BJ (cell line): ENCODE results near the gene HECW1. TPM values are rescaled to one million over a fixed set of nuclear protein-coding genes. Genes with fewer than 3 reads are reported as not detected.
A peak's percentile ranks its signal among the peaks of the same experiment; 100 is the strongest.

Source experiments
- CTCF ChIA-PET: fragments of 350-600 bp; formaldehyde crosslinking; extraction: SDS; loops from one replicate; lab custom pipeline; 2021; ENCODE audit warnings: antibody characterized with exemption, inconsistent platforms; lab: Yijun Ruan, JAX
- POLR2A ChIA-PET: fragments of 300-600 bp; sonication (Branson Sonifier 250); formaldehyde crosslinking; extraction: SDS; loops from one replicate; lab custom pipeline; 2021; ENCODE audit warnings: antibody characterized with exemption; lab: Charles Lee
- DNase-seq: peaks from one replicate; pipeline ENCODE4 v3.0.0-alpha.2; 2011; ENCODE audit warnings: low read depth
- H3K27me3 ChIP-seq: 2 replicates; pipeline ENCODE4 v1.6.0; 2011; ENCODE audit warnings: low read length; ENCODE audit not compliant: control insufficient read depth, insufficient read depth
- H3K36me3 ChIP-seq: 2 replicates; pipeline ENCODE4 v1.5.1; 2011; ENCODE audit warnings: low read length; ENCODE audit not compliant: control insufficient read depth, insufficient read depth
- H3K4me3 ChIP-seq: 2 replicates; pipeline ENCODE4 v1.5.1; 2011; ENCODE audit warnings: low read depth, mild to moderate bottlenecking, control low read depth, low read length
- polyA plus RNA-seq: library from polyadenylated mRNA; depleted of rRNA; stranded (reverse); fragments of >200 nt; gene quantifications from 2 replicates; pipeline ENCODE4 v1.2.3, GENCODE V29; 2011
- TF ChIP-seq, protein P1 (sequence below): IDR thresholded peaks from 2 replicates; pipeline ENCODE4 v1.5.1; 2011; ENCODE audit warnings: low read depth, mild to moderate bottlenecking, control low read depth, inconsistent platforms, low read length, moderate library complexity; ENCODE audit not compliant: insufficient read depth

The HECW1 gene
- polyA plus RNA-seq, 1 experiment: 2.9 TPM

DNA sequence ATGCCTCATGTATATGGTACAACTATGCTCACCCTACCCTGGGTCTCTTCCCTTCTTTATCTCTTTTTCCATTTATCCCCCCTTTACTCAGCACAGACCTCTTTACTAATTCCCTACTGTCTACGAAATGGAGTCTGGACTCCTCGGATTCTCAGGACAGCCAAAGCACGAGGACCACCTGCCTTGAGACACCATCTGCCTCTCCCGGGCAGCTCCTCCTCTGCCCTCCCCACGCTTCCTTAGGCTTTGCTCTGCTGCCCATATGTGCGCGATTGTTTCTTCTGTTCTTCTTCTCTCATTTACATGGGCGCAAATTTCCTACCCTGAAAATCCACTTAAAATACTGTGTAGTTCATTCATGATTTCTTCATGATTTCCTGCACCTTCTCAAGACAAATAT, 407.8 kb downstream of the HECW1 start:
- CTCF ChIA-PET: interaction anchor here (1.4 kb wide), 1 partner anchor 18 kb away, joined by 3 read pairs; no protein-coding TSS in a partner anchor
- Histone ChIP-seq H3K27me3 (no peaks in the 10 kb centered on the region), H3K4me3 (no peak overlapping the region), H3K36me3 (no peaks in the 10 kb centered on the region)
- TF ChIP-seq, protein P1, sequence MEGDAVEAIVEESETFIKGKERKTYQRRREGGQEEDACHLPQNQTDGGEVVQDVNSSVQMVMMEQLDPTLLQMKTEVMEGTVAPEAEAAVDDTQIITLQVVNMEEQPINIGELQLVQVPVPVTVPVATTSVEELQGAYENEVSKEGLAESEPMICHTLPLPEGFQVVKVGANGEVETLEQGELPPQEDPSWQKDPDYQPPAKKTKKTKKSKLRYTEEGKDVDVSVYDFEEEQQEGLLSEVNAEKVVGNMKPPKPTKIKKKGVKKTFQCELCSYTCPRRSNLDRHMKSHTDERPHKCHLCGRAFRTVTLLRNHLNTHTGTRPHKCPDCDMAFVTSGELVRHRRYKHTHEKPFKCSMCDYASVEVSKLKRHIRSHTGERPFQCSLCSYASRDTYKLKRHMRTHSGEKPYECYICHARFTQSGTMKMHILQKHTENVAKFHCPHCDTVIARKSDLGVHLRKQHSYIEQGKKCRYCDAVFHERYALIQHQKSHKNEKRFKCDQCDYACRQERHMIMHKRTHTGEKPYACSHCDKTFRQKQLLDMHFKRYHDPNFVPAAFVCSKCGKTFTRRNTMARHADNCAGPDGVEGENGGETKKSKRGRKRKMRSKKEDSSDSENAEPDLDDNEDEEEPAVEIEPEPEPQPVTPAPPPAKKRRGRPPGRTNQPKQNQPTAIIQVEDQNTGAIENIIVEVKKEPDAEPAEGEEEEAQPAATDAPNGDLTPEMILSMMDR: no peak
- POLR2A ChIA-PET: no interaction called here
- no peak for DNase-seq

DNA sequence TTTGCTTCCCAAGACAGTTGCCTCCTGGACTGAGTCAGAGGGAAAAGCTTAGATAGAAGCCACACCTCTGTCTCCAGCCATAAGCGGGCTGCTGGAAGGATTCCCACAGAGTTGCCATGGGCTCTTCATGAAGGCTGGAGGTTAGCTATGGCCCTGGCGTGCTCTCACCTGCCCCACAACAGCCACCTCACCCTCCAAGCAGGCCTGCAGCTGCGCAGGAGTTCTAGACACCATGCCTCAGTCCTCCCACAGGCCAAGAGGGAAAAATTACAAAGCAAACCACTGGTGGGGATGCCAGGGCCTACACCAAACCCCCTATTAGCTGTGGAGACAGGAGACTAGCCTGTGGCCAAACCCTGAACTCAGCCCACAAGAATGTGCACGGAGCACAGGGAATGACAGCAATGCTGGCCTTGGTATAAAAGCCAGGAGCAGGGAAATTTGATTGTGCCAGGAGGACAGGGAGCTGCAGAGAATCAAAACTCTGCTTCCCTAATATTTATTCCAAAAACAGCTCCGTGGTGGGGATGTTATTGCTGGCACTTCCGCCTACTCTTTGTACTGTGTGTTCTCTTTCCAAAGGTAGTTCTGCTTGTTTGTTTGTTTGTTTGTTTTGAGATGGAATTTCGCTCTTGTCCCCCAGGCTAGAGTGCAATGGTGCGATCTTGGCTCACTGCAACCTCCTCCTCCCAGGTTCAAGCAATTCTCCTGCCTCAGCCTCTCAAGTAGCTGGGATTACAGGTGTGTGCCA, 410.1 kb downstream of the HECW1 start:
- Histone ChIP-seq H3K36me3 (no peaks in the 10 kb centered on the region), H3K4me3 (no peak overlapping the region), H3K27me3 (no peaks in the 10 kb centered on the region)
- ChIA-PET POLR2A (interaction anchor here (0.5 kb wide), 1 partner anchor 59 kb away, joined by 3 read pairs; no protein-coding TSS in a partner anchor), CTCF (interaction anchor here (0.8 to 2.4 kb wide), 8 partner anchors 10 to 679 kb away, joined by 3 to 10 read pairs (median 3); partner anchors contain the start of gene STK17A)
- TF ChIP-seq, protein P1: no peak
- peak; percentile 55 for DNase-seq

DNA sequence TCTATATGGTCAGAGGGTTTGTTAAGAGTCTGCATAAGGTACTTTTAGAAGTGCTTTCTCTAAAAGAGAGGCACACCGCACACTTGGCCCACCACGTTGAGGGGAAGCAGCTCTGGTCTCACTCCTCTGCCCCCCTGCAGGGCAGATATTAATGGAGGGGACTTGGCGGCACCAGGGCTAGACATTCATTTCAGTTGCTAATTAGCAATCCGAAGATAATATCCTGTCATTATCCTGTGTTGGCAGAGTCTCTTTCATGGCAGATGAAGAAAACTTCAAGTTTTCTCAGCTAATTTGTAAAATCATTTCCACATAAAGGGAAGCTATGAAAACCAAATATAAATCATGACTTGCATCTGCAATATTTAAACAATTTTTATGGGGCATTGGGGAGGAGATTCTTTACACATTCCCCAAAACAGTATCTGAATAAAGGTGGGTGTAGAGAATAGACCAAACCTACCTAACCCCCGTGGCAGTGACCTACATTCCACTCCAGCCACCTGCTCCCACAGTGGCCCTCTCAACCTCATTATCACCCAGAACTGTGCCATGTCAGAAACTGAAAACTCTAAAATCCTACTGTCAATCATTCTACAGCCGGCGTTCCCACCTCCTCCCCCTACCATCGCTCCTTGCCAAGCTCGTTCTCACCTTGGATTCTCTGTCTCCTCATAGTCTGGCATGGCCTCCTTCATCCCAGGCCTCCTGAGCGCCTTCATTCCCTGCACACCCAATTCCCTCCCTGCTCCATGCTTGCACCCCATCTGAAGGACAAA, 416.3 kb downstream of the HECW1 start:
- TF ChIP-seq, protein P1: no peak
- ChIA-PET CTCF (no interaction called here), POLR2A (no interaction called here)
- no peak for DNase-seq
- H3K27me3 ChIP-seq: peaks cover 10% of the 10 kb centered on the region
- H3K36me3 ChIP-seq: no peaks in the 10 kb centered on the region
- H3K4me3 ChIP-seq: no peak overlapping the region

DNA sequence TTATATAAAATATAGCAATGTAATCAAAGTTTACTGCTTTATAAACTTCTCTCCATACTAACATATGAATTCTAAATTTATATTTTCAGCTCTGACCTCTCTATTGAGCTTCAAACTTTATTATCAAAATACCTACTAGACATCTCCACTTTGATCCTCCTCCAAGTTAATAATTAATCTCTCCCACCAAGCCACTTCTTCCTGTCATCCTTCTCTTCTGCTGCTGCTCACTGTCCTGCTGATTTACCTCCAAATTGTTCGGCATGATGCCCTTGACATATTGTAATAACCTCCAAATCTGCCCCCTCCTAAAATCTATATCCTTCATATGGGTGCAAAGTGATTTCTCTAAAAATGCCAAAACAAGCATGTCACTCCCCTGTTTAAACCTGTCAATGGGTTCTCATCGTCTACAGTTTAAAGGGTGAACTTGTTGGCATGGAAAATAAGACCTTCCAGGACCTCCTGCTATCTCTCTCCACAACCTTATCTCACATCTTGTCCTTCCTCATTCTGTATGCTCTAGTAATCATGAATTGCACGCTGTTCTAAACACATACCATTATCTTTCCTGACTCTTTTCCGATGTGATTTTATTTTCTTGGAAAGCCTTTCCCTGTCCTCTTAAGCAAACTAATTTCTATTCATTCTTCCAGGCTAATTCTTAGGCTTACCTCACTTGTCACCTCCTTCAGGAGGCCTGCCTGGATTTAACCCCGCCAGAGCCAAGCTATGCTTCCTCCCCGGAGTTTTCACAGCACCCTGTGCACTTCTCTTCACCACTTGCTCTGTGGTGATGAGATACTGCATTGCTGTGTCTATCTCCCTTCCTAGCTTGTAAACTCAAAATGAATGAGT, 418.3 kb downstream of the HECW1 start:
- Histone ChIP-seq H3K4me3 (no peak overlapping the region), H3K36me3 (no peaks in the 10 kb centered on the region), H3K27me3 (peaks cover 10% of the 10 kb centered on the region)
- TF ChIP-seq, protein P1: no peak
- CTCF ChIA-PET: no interaction called here
- POLR2A ChIA-PET: no interaction called here
- no peak for DNase-seq
